Left hindlimb (tissue), 1 donor: ENCODE measurements around the gene ANAPC5.
A peak's percentile ranks its signal among the peaks of the same experiment; 100 is the strongest.
"Not testable (repeated sequence)": the region's sequence is repeated elsewhere in the genome, so short reads cannot be mapped to it uniquely, and the experiment has no call there.

Experiments
- DNase-seq: peaks from one replicate; pipeline ENCODE4 v3.0.0-alpha.2; 2018

Gene ANAPC5

GRCh38 chr12:121351820-121352681 lies at the start of gene ANAPC5:
ANAPC5 (minus strand) TSS chr12:121352411; CDS start chr12:121352340, 71 bp downstream.
- peak; percentile 97 for DNase-seq

GRCh38 chr12:121400332-121401139 lies 48.3 kb upstream of the ANAPC5 start:
- peak; percentile 64 for DNase-seq

- DNase-seq = peak; percentile 99
These were observed 47.5 kb upstream of the ANAPC5 start, which contains the start of gene RNF34 for GRCh38 chr12:121399391-121400331. RNF34 (plus strand) TSS chr12:121400118; CDS start chr12:121400213, 95 bp downstream.

GRCh38 chr12:121398355-121398754 lies 46.1 kb upstream of the ANAPC5 start:
- DNase-seq = no peak

- no peak for DNase-seq
These were observed 45.3 kb upstream of the ANAPC5 start for GRCh38 chr12:121397521-121397920.

GRCh38 chr12:121392325-121392716 lies 40.1 kb upstream of the ANAPC5 start:
- no peak for DNase-seq

- DNase-seq = no peak
These were observed 39.6 kb upstream of the ANAPC5 start for GRCh38 chr12:121391619-121392324.

- no peak for DNase-seq
These were observed 38.6 kb upstream of the ANAPC5 start for GRCh38 chr12:121390856-121391255.

- DNase-seq = no peak
These were observed 36.3 kb upstream of the ANAPC5 start for GRCh38 chr12:121388421-121388981.

- not testable (repeated sequence) for DNase-seq
These were observed 32.7 kb upstream of the ANAPC5 start for GRCh38 chr12:121384891-121385290.

- no peak for DNase-seq
These were observed 31.4 kb upstream of the ANAPC5 start for GRCh38 chr12:121383601-121384021.

GRCh38 chr12:121379945-121380344 lies 27.7 kb upstream of the ANAPC5 start:
- DNase-seq = no peak

GRCh38 chr12:121378736-121379135 lies 26.5 kb upstream of the ANAPC5 start:
- DNase-seq = no peak

- DNase-seq = no peak
These were observed 24.8 kb upstream of the ANAPC5 start for GRCh38 chr12:121376754-121377697.

- DNase-seq = not testable (repeated sequence)
These were observed 22.9 kb upstream of the ANAPC5 start for GRCh38 chr12:121374945-121375584.

- not testable (repeated sequence) for DNase-seq
These were observed 22.1 kb upstream of the ANAPC5 start for GRCh38 chr12:121374336-121374735.

GRCh38 chr12:121373755-121374154 lies 21.5 kb upstream of the ANAPC5 start:
- DNase-seq = no peak

GRCh38 chr12:121371404-121371803 lies 19.2 kb upstream of the ANAPC5 start:
- DNase-seq = no peak

- DNase-seq = no peak
These were observed 13.8 kb upstream of the ANAPC5 start for GRCh38 chr12:121366063-121366459.
